Gastrocnemius medialis (tissue), 4 donors: ENCODE data around the gene SPOCD1. TPM values are rescaled to one million over a fixed set of nuclear protein-coding genes. Genes with fewer than 3 reads are reported as not detected.

Experiments used
- ATAC-seq, 2 donors: fragments of 150-250 bp; one replicate each; pipeline ENCODE4 v1.9.1; 2016
- DNase-seq, 2 donors: peaks; one replicate each; pipeline ENCODE4 v3.0.0-alpha.2; 2019
- H3K27ac ChIP-seq, 4 donors: fragments of 200-600 bp; sonication (generic); 1 replicate in 1 of 4; 2 replicates in 3 of 4; pipeline ENCODE4 v1.5.1; 2016 to 2018; ENCODE audit warnings: mild to moderate bottlenecking in 2 of 4, moderate library complexity in 1 of 4
- H3K27me3 ChIP-seq, 3 donors: fragments of 200-600 bp; sonication (generic) in 2 of 3; 1 replicate in 1 of 3; 2 replicates in 2 of 3; pipeline versions ENCODE4 v1.5.1 to v1.6.0; 2016 to 2019; ENCODE audit warnings: mild to moderate bottlenecking in 1 of 3, moderate library complexity in 1 of 3
- H3K36me3 ChIP-seq, 2 donors: fragments of 200-600 bp; sonication (generic) in 1 of 2; one replicate each; pipeline ENCODE4 v1.5.1; 2017 to 2018
- H3K4me1 ChIP-seq, 2 donors: fragments of 200-600 bp; sonication (generic) in 1 of 2; one replicate each; pipeline ENCODE4 v1.5.1; 2016 to 2017; ENCODE audit warnings: mild to moderate bottlenecking in 2 of 2
- H3K4me3 ChIP-seq, 4 donors: fragments of 200-600 bp; sonication (generic) in 3 of 4; 1 replicate in 1 of 4; 2 replicates in 3 of 4; pipeline ENCODE4 v1.5.1; 2016 to 2019; ENCODE audit warnings: mild to moderate bottlenecking in 2 of 4
- H3K9me3 ChIP-seq, 3 donors: fragments of 200-600 bp; sonication (generic) in 2 of 3; 1 replicate in 1 of 3; 2 replicates in 2 of 3; pipeline ENCODE4 v1.5.1; 2016 to 2019
- POLR2A ChIP-seq, 2 donors: fragments of 450-650 bp; IDR thresholded peaks; one replicate each; pipeline ENCODE4 v1.6.1; 2017; ENCODE audit warnings: antibody characterized with exemption in 2 of 2, mild to moderate bottlenecking in 2 of 2, moderate library complexity in 2 of 2
- in situ Hi-C, 4 donors: fragments of 200-750 bp; cut with MboI; loops; one replicate each; pipeline versions ENCODE4 v1.15.0 to v1.8.0; 2017; ENCODE audit warnings: low sequenced_read_pairs in 4 of 4
- intact Hi-C: fragments of 100-400 bp; cut with DNase I; formaldehyde crosslinking; loops from one replicate; pipeline ENCODE4 v1.15.1; 2023; ENCODE audit warnings: low total_unique reads
- total RNA-seq, 4 donors: library from RNA; depleted of rRNA; stranded (reverse); fragments of >200 nt; gene quantifications; one replicate each; pipeline versions ENCODE4 v1.1.0 to v1.2.3, GENCODE V29; 2016
- TF ChIP-seq, protein P1 (sequence below), 5 experiments: fragments of 450-650 bp in 3 of 5; fragments of 200-600 bp in 2 of 5; sonication (generic) in 2 of 5; IDR thresholded peaks in 4 of 5; conservative IDR thresholded peaks in 1 of 5; 1 replicate in 4 of 5; 2 replicates in 1 of 5; pipeline ENCODE4 v1.5.1; 2016 to 2019; ENCODE audit warnings: antibody characterized with exemption in 5 of 5, mild to moderate bottlenecking in 3 of 5, moderate library complexity in 3 of 5

The SPOCD1 gene
- total RNA-seq, 4 donors from 2014 or later, result not detected

DNA sequence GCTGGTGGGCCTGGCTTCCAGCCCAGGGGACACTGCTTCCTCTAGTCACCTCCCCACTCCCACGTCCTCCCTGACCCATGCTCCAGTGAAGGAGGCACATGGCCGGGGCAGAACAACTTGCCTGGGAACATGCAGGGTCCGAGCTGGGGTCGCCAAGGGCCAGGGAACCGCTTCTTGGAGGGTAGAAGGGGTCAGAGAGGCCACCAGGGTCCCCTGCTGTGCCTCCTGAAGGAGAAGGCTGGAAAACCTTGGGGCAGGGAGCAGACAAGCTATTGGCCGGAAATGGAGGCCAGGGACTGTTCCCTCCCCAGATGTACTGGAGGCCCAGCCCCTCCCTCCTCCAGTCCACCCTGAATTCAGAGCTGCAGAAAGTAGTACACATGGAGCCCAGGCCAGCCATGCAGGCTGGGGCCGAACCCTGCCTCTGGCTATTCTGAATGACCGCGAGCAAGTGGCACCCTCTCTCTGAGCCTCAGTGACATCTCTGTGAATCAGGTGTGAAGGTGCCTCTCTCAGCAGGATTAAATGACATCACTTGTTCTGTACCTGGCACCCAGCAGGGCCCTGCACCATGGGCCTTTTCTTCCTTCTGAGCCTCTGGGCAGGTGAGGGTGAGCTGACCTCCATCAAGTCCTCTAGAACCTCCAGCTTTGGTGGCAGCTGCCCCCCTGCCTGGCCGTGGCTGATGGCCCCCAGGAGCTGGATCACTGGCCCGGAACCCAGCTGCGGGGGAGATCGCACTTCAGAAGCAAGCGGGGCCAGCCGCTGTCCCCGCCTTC lies 15.7 kb downstream of the SPOCD1 start:
- no peaks in the 10 kb centered on the region for H3K4me1 ChIP-seq
- no peak overlapping the region for H3K4me3 ChIP-seq
- DNase-seq (no peak), ATAC-seq (no peak)
- no peak for TF ChIP-seq POLR2A (IDR thresholded peaks at IDR 0.05)
- TF ChIP-seq, protein P1, sequence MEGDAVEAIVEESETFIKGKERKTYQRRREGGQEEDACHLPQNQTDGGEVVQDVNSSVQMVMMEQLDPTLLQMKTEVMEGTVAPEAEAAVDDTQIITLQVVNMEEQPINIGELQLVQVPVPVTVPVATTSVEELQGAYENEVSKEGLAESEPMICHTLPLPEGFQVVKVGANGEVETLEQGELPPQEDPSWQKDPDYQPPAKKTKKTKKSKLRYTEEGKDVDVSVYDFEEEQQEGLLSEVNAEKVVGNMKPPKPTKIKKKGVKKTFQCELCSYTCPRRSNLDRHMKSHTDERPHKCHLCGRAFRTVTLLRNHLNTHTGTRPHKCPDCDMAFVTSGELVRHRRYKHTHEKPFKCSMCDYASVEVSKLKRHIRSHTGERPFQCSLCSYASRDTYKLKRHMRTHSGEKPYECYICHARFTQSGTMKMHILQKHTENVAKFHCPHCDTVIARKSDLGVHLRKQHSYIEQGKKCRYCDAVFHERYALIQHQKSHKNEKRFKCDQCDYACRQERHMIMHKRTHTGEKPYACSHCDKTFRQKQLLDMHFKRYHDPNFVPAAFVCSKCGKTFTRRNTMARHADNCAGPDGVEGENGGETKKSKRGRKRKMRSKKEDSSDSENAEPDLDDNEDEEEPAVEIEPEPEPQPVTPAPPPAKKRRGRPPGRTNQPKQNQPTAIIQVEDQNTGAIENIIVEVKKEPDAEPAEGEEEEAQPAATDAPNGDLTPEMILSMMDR (IDR thresholded peaks at IDR 0.05 in 4 of 5, conservative IDR thresholded peaks at IDR 0.05 in 1 of 5), result no peak
- intact Hi-C loops (no loop called here), in situ Hi-C loops (loop anchor here in 3 of 4 donors (10.0 to 25.0 kb wide), 3 partner anchors 162 to 238 kb away; no protein-coding TSS in a partner anchor)
- no peaks in the 10 kb centered on the region for H3K36me3 ChIP-seq
- no peaks in the 10 kb centered on the region for H3K9me3 ChIP-seq
- no peak overlapping the region for H3K27ac ChIP-seq
- H3K27me3 ChIP-seq, result peaks cover 6 to 20% (median 8%) of the 10 kb centered on the region in 3 donors

DNA sequence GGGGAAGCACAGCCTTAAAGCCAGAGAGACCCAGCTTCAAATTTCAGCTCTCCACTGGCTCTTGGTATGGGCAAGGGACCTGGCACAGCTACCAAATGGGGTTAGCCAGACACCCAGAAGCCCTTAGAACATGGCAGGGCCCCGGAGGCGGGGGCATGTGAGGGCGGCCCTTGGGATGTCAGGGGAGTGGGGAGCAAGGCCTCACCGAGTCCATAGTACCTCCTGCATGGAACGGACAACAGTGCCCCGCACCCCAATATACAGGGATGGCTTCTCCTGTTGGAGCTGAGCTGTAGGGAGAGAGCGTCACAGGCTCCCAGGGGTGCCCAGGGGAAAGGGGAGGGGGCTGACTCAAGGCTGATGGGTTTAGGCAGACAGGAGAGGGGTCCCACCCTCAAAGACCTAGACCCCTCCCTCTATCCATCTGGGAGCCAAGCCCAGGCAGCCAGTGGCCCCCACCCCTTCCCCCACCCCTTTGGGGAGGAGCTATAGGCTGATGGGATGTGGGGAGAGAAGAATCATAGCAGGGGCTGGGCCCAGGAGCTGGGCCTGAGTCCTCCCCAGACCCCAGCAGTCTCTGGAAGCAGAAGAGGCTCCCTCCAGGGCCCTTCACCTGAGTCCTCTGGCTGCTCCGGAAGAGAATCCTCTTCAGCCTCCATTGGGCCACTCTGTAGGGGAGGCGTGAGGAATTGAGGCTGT lies 16.5 kb downstream of the SPOCD1 start:
- no peaks in the 10 kb centered on the region for H3K4me1 ChIP-seq
- no peaks in the 10 kb centered on the region for H3K9me3 ChIP-seq
- no peak overlapping the region for H3K27ac ChIP-seq
- in situ Hi-C loops (loop anchor here in 2 of 4 donors (25.0 kb wide), 1 partner anchor 237 kb away; no protein-coding TSS in a partner anchor), intact Hi-C loops (no loop called here)
- H3K4me3 ChIP-seq, result no peak overlapping the region
- DNase-seq (no peak), ATAC-seq (no peak)
- TF ChIP-seq, protein P1 (IDR thresholded peaks at IDR 0.05 in 4 of 5, conservative IDR thresholded peaks at IDR 0.05 in 1 of 5), result no peak
- no peak for TF ChIP-seq POLR2A (IDR thresholded peaks at IDR 0.05)
- no peaks in the 10 kb centered on the region for H3K36me3 ChIP-seq
- H3K27me3 ChIP-seq, result peaks cover 6 to 20% (median 8%) of the 10 kb centered on the region in 3 donors

DNA sequence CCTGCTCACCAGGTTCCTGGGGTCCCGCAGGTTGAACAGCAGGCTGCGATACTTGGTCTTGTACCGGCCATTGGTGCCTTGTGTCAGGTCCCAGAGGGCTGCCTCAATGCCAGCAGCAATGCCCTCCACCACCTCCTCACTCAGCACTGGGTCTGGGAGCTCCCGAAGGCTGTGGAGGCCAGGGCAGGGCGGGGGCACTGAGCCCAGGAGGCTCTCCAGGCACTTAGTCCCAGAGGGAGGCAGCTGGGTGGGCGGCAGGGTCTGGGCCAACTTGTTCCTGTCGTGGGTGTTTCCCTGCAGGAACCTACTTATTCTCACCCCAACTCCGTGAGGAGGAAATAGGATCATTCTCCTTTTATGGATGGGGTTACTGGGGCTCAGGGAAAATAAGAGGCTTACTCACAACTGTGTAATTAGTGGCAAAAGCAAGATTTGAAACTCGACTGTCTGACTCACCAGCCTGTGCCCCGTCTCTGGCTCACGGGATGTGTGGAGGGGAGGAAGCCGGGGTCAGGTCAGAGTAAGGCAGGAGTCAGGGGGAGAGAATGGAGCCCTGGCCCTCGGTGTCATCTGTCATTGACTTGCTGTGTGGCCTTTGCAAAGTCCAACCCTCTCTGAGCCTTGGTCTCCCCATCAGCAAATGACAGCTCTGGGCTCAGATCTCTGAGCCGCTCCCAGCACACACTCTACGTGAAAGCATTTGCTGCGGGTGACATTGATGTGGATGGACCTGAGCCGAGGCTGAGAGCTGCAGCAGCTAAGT lies 17.2 kb downstream of the SPOCD1 start:
- intact Hi-C loops (no loop called here), in situ Hi-C loops (loop anchor here in 2 of 4 donors (25.0 kb wide), 1 partner anchor 236 kb away; no protein-coding TSS in a partner anchor)
- Histone ChIP-seq H3K36me3 (no peaks in the 10 kb centered on the region), H3K9me3 (no peaks in the 10 kb centered on the region), H3K27me3 (peaks cover 6 to 20% (median 8%) of the 10 kb centered on the region in 3 donors), H3K4me1 (no peaks in the 10 kb centered on the region), H3K4me3 (no peak overlapping the region), H3K27ac (no peak overlapping the region)
- DNase-seq (no peak), ATAC-seq (no peak)
- TF ChIP-seq, protein P1 (IDR thresholded peaks at IDR 0.05 in 4 of 5, conservative IDR thresholded peaks at IDR 0.05 in 1 of 5), result no peak
- TF ChIP-seq POLR2A (IDR thresholded peaks at IDR 0.05), result no peak

DNA sequence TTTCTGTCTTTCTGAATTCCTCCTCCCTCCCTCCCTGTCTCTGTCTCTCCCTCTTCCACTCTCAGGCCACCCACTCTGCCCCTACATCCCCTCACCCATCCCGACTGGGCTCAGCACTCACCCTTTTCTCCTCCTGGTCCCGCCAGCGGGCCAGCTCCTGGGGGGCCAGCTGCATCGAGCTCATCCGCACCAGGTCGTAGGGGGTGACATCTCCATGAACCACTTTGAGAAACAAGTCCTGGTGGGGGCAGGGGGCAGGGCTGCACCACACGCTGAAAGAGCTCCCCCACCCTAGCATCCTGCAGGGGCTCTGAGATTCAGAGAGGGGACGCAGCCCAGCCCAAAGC lies 17.8 kb downstream of the SPOCD1 start:
- H3K36me3 ChIP-seq, result no peaks in the 10 kb centered on the region
- ATAC-seq (no peak), DNase-seq (no peak)
- H3K9me3 ChIP-seq, result no peaks in the 10 kb centered on the region
- H3K27ac ChIP-seq, result no peak overlapping the region
- in situ Hi-C loops, result loop anchor here in 2 of 4 donors (25.0 kb wide), 1 partner anchor 236 kb away; no protein-coding TSS in a partner anchor
- peaks cover 6 to 20% (median 8%) of the 10 kb centered on the region in 3 donors for H3K27me3 ChIP-seq
- no peak overlapping the region for H3K4me3 ChIP-seq
- H3K4me1 ChIP-seq, result no peaks in the 10 kb centered on the region
- intact Hi-C loops, result no loop called here
- no peak for TF ChIP-seq POLR2A (IDR thresholded peaks at IDR 0.05)
- TF ChIP-seq, protein P1 (IDR thresholded peaks at IDR 0.05 in 4 of 5, conservative IDR thresholded peaks at IDR 0.05 in 1 of 5), result no peak
